Progenitor cell of endocrine pancreas (in vitro differentiated cells): ENCODE results near the gene MLPH. TPM values are rescaled to one million over a fixed set of nuclear protein-coding genes. Genes with fewer than 3 reads are reported as not detected.

Source experiments
- DNase-seq: peaks from one replicate; pipeline ENCODE4 v3.0.0; 2021; ENCODE audit warnings: low spot score; ENCODE audit not compliant: unreplicated experiment
- H3K27ac Mint-ChIP-seq: 2 replicates; pipeline ENCODE4 v1.8.0; 2021; ENCODE audit warnings: mild to moderate bottlenecking, moderate library complexity, mixed read lengths
- H3K27me3 Mint-ChIP-seq: 2 replicates; pipeline ENCODE4 v1.8.0; 2021; ENCODE audit warnings: mixed read lengths
- H3K36me3 Mint-ChIP-seq: 2 replicates; pipeline ENCODE4 v1.8.0; 2022; ENCODE audit warnings: mixed read lengths; ENCODE audit not compliant: insufficient read depth
- H3K4me1 Mint-ChIP-seq: 2 replicates; pipeline ENCODE4 v1.8.0; 2021; ENCODE audit warnings: low read depth, mixed read lengths
- H3K4me3 Mint-ChIP-seq: 2 replicates; pipeline ENCODE4 v1.8.0; 2021; ENCODE audit warnings: low read depth, mild to moderate bottlenecking, moderate library complexity, mixed read lengths
- H3K9me3 Mint-ChIP-seq: 2 replicates; pipeline ENCODE4 v1.8.0; 2021; ENCODE audit warnings: low read depth, mixed read lengths
- total RNA-seq: library from RNA; stranded (reverse); gene quantifications from 2 replicates; pipeline ENCODE4 v1.2.1, GENCODE V29; 2021
- TF ChIP-seq, protein P1 (sequence below): fragments of 200-600 bp; sonication (generic); IDR thresholded peaks from one replicate; pipeline ENCODE4 v1.5.0; 2021; ENCODE audit warnings: antibody characterized with exemption, mild to moderate bottlenecking; ENCODE audit not compliant: unreplicated experiment

MLPH gene
- total RNA-seq, 1 donor from 2014 or later = 1.2 TPM

DNA sequence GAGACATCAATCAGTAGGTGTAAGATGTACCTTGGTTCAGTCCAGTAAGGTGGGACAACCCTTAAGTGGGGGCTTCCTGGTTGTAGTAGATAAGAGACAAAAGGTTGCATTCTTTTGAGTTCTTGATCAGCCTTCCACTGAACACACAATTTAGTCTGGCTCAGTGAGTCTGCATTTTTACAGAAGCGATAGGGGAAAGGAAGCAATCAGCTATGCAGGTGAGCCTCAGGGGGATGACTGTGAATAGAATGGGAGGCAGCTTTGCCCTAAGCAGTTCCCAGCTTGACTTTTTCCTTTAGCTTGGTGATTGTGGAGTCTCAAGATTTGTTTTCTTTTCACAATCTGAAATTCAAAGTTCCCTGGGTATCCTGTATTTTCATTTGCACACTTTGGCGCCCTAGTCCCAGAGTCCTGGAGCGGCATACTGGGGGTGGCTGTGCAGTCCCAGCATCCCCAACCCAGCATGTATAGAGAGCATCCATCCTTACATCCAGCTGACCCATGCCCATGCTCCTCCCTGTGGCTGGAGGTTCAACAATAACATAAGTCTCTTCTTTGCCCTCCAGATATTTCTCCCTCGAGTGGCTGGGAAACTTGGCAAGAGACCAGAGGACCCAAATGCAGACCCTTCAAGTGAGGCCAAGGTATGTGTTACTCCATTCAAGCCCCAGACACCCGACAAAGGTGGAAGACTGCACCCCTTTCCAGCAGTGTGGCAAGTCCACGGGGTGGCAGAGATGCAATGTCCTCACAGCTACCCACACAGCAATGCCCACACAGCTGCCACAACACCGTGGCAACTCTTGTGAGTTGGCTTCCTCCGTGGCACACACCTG, 59.2 kb downstream of the MLPH start:
- peaks cover 8% of the 10 kb centered on the region for H3K4me1 Mint-ChIP-seq
- H3K27me3 Mint-ChIP-seq = peaks cover 5% of the 10 kb centered on the region
- no peaks in the 10 kb centered on the region for H3K9me3 Mint-ChIP-seq
- H3K4me3 Mint-ChIP-seq = no peak overlapping the region
- TF ChIP-seq, protein P1, sequence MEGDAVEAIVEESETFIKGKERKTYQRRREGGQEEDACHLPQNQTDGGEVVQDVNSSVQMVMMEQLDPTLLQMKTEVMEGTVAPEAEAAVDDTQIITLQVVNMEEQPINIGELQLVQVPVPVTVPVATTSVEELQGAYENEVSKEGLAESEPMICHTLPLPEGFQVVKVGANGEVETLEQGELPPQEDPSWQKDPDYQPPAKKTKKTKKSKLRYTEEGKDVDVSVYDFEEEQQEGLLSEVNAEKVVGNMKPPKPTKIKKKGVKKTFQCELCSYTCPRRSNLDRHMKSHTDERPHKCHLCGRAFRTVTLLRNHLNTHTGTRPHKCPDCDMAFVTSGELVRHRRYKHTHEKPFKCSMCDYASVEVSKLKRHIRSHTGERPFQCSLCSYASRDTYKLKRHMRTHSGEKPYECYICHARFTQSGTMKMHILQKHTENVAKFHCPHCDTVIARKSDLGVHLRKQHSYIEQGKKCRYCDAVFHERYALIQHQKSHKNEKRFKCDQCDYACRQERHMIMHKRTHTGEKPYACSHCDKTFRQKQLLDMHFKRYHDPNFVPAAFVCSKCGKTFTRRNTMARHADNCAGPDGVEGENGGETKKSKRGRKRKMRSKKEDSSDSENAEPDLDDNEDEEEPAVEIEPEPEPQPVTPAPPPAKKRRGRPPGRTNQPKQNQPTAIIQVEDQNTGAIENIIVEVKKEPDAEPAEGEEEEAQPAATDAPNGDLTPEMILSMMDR = no peak
- H3K27ac Mint-ChIP-seq = peak overlapping the region; percentile 41
- no peaks in the 10 kb centered on the region for H3K36me3 Mint-ChIP-seq
- no peak for DNase-seq

DNA sequence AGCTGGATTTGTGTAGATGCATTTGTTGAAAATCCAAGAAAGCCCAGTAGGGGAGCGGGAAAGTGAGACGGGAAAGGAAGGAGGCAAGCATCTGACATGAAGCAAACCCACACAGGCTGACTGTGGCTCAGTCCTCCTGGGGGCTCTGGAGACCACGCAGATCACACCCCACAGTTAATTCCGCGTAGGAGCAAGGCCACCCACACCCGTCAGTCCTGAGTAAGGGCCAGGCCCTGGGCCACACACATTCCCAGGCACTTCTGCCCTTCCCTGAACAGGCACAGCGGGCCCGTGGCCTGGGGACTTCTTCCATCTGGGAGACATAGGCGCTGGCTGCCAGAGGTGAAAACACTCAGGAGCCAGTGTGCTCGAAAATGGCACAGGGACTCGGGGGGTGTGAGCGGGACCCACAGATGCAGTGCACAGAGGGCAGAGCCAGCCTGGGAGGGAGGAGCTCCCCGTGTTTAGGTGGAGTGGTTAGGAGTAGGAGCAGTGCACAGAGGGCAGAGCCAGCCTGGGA, 59.9 kb downstream of the MLPH start:
- DNase-seq = no peak
- no peak overlapping the region for H3K4me3 Mint-ChIP-seq
- H3K9me3 Mint-ChIP-seq = no peaks in the 10 kb centered on the region
- no peaks in the 10 kb centered on the region for H3K36me3 Mint-ChIP-seq
- H3K4me1 Mint-ChIP-seq = peaks cover 4% of the 10 kb centered on the region
- H3K27me3 Mint-ChIP-seq = peaks cover 5% of the 10 kb centered on the region
- H3K27ac Mint-ChIP-seq = peak overlapping the region; percentile 41
- TF ChIP-seq, protein P1 = no peak

DNA sequence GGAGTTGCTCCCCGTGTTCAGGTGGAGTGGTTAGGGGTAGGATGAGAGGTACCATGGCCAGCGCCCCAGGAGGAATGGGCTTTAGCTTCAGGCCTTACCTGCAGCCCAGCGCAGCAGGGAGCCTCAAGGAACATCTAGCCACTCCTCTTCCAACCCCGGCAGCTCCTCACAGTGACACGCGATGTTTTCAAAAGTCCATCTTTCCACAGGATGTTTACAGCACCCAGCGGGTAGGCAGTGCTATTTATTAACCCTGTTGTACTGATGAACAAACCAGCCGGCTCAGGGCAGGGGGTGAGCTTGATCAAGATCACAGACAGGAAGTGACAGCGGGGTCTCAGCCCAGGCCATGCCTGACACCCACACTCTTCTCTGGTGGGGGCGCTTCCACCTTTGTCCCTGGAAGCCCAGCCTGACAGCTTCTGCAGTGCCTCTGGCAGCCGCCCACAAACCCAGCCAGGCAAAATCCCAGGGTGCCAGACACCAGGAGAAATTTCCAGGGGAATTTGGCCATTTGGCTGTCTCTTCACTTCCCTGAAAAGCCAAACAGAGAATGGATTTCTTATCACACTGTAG, 60.9 kb downstream of the MLPH start:
- no peak for DNase-seq

DNA sequence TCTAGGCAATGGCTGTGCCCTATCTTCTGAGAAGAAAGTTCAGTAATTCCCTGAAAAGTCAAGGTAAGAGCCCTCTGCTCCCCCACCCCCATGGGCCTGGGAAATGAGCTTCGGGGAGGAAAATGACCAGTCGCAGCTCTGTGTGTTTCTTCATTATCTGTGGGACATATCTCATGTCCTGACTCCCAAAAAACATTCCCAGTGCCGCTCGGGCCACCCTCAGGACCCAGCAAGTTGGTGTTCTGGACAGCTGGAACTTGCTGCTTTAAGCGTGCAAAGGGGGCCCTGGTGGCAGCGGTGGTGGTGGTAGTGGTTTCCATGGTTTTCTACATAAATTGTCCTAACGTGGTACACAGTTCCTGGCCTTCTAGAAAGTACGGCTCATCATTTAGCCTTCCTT, 62.2 kb downstream of the MLPH start:
- no peak for DNase-seq
- H3K27me3 Mint-ChIP-seq = peaks cover 9% of the 10 kb centered on the region
- no peak overlapping the region for H3K4me3 Mint-ChIP-seq
- H3K9me3 Mint-ChIP-seq = peaks cover 3% of the 10 kb centered on the region
- TF ChIP-seq, protein P1 = no peak
- no peak overlapping the region for H3K27ac Mint-ChIP-seq
- no peaks in the 10 kb centered on the region for H3K36me3 Mint-ChIP-seq
- peaks cover 4% of the 10 kb centered on the region for H3K4me1 Mint-ChIP-seq

More for the DNA sequence above, 60.9 kb downstream of the MLPH start:
- TF ChIP-seq, protein P1 = no peak
- H3K4me1 Mint-ChIP-seq = peaks cover 4% of the 10 kb centered on the region
- H3K27me3 Mint-ChIP-seq = peaks cover 5% of the 10 kb centered on the region
- no peak overlapping the region for H3K27ac Mint-ChIP-seq
- no peak overlapping the region for H3K4me3 Mint-ChIP-seq
- no peaks in the 10 kb centered on the region for H3K36me3 Mint-ChIP-seq
- H3K9me3 Mint-ChIP-seq = no peaks in the 10 kb centered on the region

DNA sequence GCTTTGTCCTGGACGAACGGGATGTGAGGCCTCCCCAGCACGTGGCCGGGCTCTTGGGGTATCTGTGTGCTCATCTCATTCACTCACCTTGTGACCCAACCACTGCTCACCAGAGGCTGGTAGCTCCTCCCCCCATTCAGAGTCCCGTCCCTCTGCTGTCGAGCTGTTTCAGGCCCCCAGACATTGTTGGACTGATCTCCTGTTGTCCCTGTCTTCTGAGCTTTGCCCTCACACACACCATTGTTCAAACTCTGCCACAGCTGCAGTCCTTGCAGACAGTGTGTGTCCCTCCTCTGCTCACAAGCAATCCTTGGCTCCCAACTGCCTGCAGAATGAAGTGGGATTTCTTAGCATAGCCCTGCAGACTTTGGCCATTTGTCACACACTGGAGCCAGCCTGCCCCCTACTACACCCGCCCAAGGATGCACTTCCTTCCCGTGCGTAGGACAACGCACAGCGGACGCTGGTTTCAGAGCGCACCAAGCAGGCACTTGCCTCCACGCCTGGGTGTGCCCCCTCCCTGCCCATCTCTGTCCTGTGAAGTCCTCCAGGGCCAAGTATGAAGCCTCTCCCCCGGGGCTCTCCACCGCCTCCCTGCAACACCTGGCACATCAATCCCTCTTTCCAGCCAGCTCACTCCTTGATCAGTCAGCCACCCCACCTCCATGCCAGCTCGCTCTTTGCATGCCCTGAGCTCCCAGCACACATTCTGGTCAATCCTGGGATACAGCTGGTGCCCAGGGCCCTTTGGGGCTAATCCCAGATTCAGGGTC, 62.8 kb downstream of the MLPH start:
- H3K4me1 Mint-ChIP-seq = peaks cover 4% of the 10 kb centered on the region
- TF ChIP-seq, protein P1 = no peak
- peaks cover 9% of the 10 kb centered on the region for H3K27me3 Mint-ChIP-seq
- DNase-seq = no peak
- H3K4me3 Mint-ChIP-seq = no peak overlapping the region
- peaks cover 3% of the 10 kb centered on the region for H3K9me3 Mint-ChIP-seq
- no peak overlapping the region for H3K27ac Mint-ChIP-seq
- H3K36me3 Mint-ChIP-seq = no peaks in the 10 kb centered on the region
